Liver (tissue), 9 donors: ENCODE measurements around the gene USP21. TPM values are rescaled to one million over a fixed set of nuclear protein-coding genes. Genes with fewer than 3 reads are reported as not detected.

Experiments
- DNase-seq: peaks from one replicate; pipeline ENCODE4 v3.0.0-alpha.2; 2017; ENCODE audit warnings: low spot score
- H3K27ac ChIP-seq, 2 donors: one replicate each; pipeline ENCODE4 v1.7.0; 2013; ENCODE audit warnings: inconsistent platforms in 2 of 2, low read length in 2 of 2, control low read depth in 1 of 2, low read depth in 1 of 2, mild to moderate bottlenecking in 1 of 2
- H3K27me3 ChIP-seq, 4 donors: one replicate each; pipeline versions ENCODE4 v1.6.1 to v1.7.0; 2013; ENCODE audit warnings: low read length in 3 of 4, inconsistent platforms in 1 of 4, mild to moderate bottlenecking in 1 of 4, moderate library complexity in 1 of 4; ENCODE audit not compliant: control insufficient read depth in 4 of 4, insufficient read depth in 4 of 4
- H3K36me3 ChIP-seq, 4 donors: one replicate each; pipeline versions ENCODE4 v1.6.1 to v1.7.0; 2013; ENCODE audit warnings: low read length in 3 of 4, mild to moderate bottlenecking in 3 of 4, low read depth in 1 of 4, moderate library complexity in 1 of 4; ENCODE audit not compliant: control insufficient read depth in 4 of 4, insufficient read depth in 3 of 4
- H3K4me1 ChIP-seq, 4 donors: one replicate each; pipeline versions ENCODE4 v1.6.1 to v1.7.0; 2013; ENCODE audit warnings: low read length in 3 of 4, mild to moderate bottlenecking in 3 of 4, moderate library complexity in 1 of 4; ENCODE audit not compliant: control insufficient read depth in 4 of 4, insufficient read depth in 4 of 4
- H3K4me3 ChIP-seq, 3 donors: one replicate each; pipeline versions ENCODE4 v1.6.1 to v1.7.0; 2013; ENCODE audit warnings: low read length in 3 of 3, control low read depth in 1 of 3, low read depth in 1 of 3, mild to moderate bottlenecking in 1 of 3
- H3K9ac ChIP-seq, 2 donors: one replicate each; pipeline ENCODE4 v1.7.0; 2013; ENCODE audit warnings: low read length in 2 of 2, mild to moderate bottlenecking in 2 of 2, moderate library complexity in 2 of 2, control low read depth in 1 of 2, low read depth in 1 of 2
- H3K9me3 ChIP-seq, 4 donors: one replicate each; pipeline versions ENCODE4 v1.6.1 to v1.7.0; 2013; ENCODE audit warnings: low read length in 3 of 4; ENCODE audit not compliant: control insufficient read depth in 4 of 4
- ATF3 ChIP-seq: IDR thresholded peaks from 2 replicates; pipeline ENCODE4 v1.6.1; 2016; ENCODE audit warnings: antibody characterized with exemption
- CTCF ChIP-seq: fragments of 150-350 bp; IDR thresholded peaks from 2 replicates; pipeline ENCODE4 v1.5.1; 2017; ENCODE audit warnings: improper control_type of control experiment, low read depth, low read length; ENCODE audit not compliant: missing input control
- EGR1 ChIP-seq, 2 donors: IDR thresholded peaks; 2 replicates each; pipeline ENCODE4 v1.6.1; 2016 to 2018; ENCODE audit warnings: antibody characterized with exemption in 2 of 2, low read depth in 2 of 2
- FOXA1 ChIP-seq: IDR thresholded peaks from 2 replicates; pipeline ENCODE4 v1.6.1; 2016; ENCODE audit warnings: antibody characterized with exemption
- FOXA2 ChIP-seq: IDR thresholded peaks from 2 replicates; pipeline ENCODE4 v1.6.1; 2016; ENCODE audit warnings: antibody characterized with exemption
- GABPA ChIP-seq, 2 donors: IDR thresholded peaks in 1 of 2; conservative IDR thresholded peaks in 1 of 2; 2 replicates each; pipeline ENCODE4 v1.6.1; 2016; ENCODE audit warnings: antibody characterized with exemption in 2 of 2, mild to moderate bottlenecking in 1 of 2, moderate library complexity in 1 of 2
- HNF4A ChIP-seq, 2 donors: conservative IDR thresholded peaks; 2 replicates each; pipeline ENCODE4 v1.6.1; 2016; ENCODE audit warnings: antibody characterized with exemption in 2 of 2, mild to moderate bottlenecking in 2 of 2
- HNF4G ChIP-seq: IDR thresholded peaks from 2 replicates; pipeline ENCODE4 v1.6.1; 2016; ENCODE audit warnings: antibody characterized with exemption
- JUND ChIP-seq, 2 donors: IDR thresholded peaks; 2 replicates each; pipeline ENCODE4 v1.6.1; 2016; ENCODE audit warnings: antibody characterized with exemption in 2 of 2
- MAX ChIP-seq: IDR thresholded peaks from 2 replicates; pipeline ENCODE4 v1.6.1; 2016; ENCODE audit warnings: antibody characterized with exemption
- NR2F2 ChIP-seq: IDR thresholded peaks from 2 replicates; pipeline ENCODE4 v1.6.1; 2016; ENCODE audit warnings: antibody characterized with exemption
- RAD21 ChIP-seq, 2 donors: IDR thresholded peaks; 2 replicates each; pipeline ENCODE4 v1.6.1; 2016; ENCODE audit warnings: antibody characterized with exemption in 2 of 2, mild to moderate bottlenecking in 2 of 2
- REST ChIP-seq: IDR thresholded peaks from 2 replicates; pipeline ENCODE4 v1.6.1; 2016; ENCODE audit warnings: antibody characterized with exemption, mild to moderate bottlenecking
- RXRA ChIP-seq, 2 donors: IDR thresholded peaks; 2 replicates each; pipeline ENCODE4 v1.6.1; 2017 to 2018; ENCODE audit warnings: antibody characterized with exemption in 2 of 2, mild to moderate bottlenecking in 1 of 2
- SP1 ChIP-seq: IDR thresholded peaks from 2 replicates; pipeline ENCODE4 v1.6.1; 2018; ENCODE audit warnings: antibody characterized with exemption, mild to moderate bottlenecking
- TAF1 ChIP-seq: conservative IDR thresholded peaks from 2 replicates; pipeline ENCODE4 v1.6.1; 2016; ENCODE audit warnings: antibody characterized with exemption, mild to moderate bottlenecking
- YY1 ChIP-seq: IDR thresholded peaks from 2 replicates; pipeline ENCODE4 v1.6.1; 2016; ENCODE audit warnings: antibody characterized with exemption, mild to moderate bottlenecking
- ZBTB33 ChIP-seq: IDR thresholded peaks from 2 replicates; pipeline ENCODE4 v1.6.1; 2016; ENCODE audit warnings: antibody characterized with exemption
- WGBS: extraction: QIAGEN DNeasy Blood & Tissue Kit; methylation state at CpG from one replicate; pipeline ENCODE4 v1.1.7; 2013; 5-methylcytosine and 5-hydroxymethylcytosine counted together
- polyA plus RNA-seq, 2 donors: library from polyadenylated mRNA; stranded (reverse) in 1 of 2; unstranded in 1 of 2; fragments of 200-250 nt in 1 of 2; fragments of >200 nt in 1 of 2; fragmentation: Nextera tagmentation in 1 of 2; extraction: Ambion mirVana in 1 of 2; gene quantifications; one replicate each; pipeline versions ENCODE4 v1.2.1 to v1.2.3, GENCODE V29; 2013 to 2015
- total RNA-seq, 2 donors: library from RNA; depleted of rRNA; stranded (reverse); fragments of >200 nt; gene quantifications; one replicate each; pipeline ENCODE4 v1.2.3, GENCODE V29; 2014
- donor health status: healthy.
- donor health status: healthy.
- donor health status: healthy.
- donor health status: healthy.
- donor health status: healthy.

The USP21 gene
- total and polyA plus RNA-seq, 4 donors, result 4.1 to 9.0 (median 6.5) TPM

- Histone ChIP-seq H3K27me3 (no peaks in the 10 kb centered on the region), H3K9ac (no peak overlapping the region), H3K4me1 (peaks cover 1 to 27% (median 19%) of the 10 kb centered on the region in 4 donors), H3K4me3 (no peak overlapping the region), H3K27ac (no peak overlapping the region), H3K9me3 (no peaks in the 10 kb centered on the region), H3K36me3 (peaks cover 13 to 53% (median 37%) of the 10 kb centered on the region in 4 donors)
- TF ChIP-seq HNF4G, result no peak
- no peak for TF ChIP-seq ATF3
- no peak for TF ChIP-seq JUND (IDR thresholded peaks at IDR 0.05)
- no peak for TF ChIP-seq FOXA2
- TF ChIP-seq CTCF, result no peak
- no peak for TF ChIP-seq TAF1
- TF ChIP-seq GABPA (IDR thresholded peaks at IDR 0.05 in 1 of 2, conservative IDR thresholded peaks at IDR 0.05 in 1 of 2), result no peak
- TF ChIP-seq NR2F2, result no peak
- no peak for TF ChIP-seq ZBTB33
- TF ChIP-seq RXRA (IDR thresholded peaks at IDR 0.05), result no peak
- no peak for TF ChIP-seq FOXA1
- no peak for TF ChIP-seq YY1
- no peak for TF ChIP-seq SP1
- no peak for DNase-seq
- WGBS, result 79% methylated on average over 4 of the region's 4 CpGs
These were observed 37.5 kb upstream of the USP21 start for GRCh38 chr1:161121834-161122233.

- no peak overlapping the region for H3K4me3 ChIP-seq
- H3K4me1 ChIP-seq, result peaks cover 0 to 20% (median 16%) of the 10 kb centered on the region in 4 donors
- no peak overlapping the region for H3K9ac ChIP-seq
- no peak for DNase-seq
- TF ChIP-seq NR2F2 (no peak), HNF4A (conservative IDR thresholded peaks at IDR 0.05) (no peak), MAX (no peak), HNF4G (no peak)
- no peaks in the 10 kb centered on the region for H3K9me3 ChIP-seq
- peaks cover 13 to 56% (median 40%) of the 10 kb centered on the region in 4 donors for H3K36me3 ChIP-seq
- H3K27me3 ChIP-seq, result no peaks in the 10 kb centered on the region
- 87% methylated on average over 6 of the region's 6 CpGs for WGBS
- H3K27ac ChIP-seq, result no peak overlapping the region
These were observed 36.3 kb upstream of the USP21 start for GRCh38 chr1:161122967-161123366.

- WGBS, result 89% methylated on average over 2 of the region's 2 CpGs
- H3K4me3 ChIP-seq, result no peak overlapping the region
- DNase-seq, result no peak
- TF ChIP-seq TAF1 (no peak), YY1 (no peak), RAD21 (IDR thresholded peaks at IDR 0.05) (no peak), REST (no peak), MAX (no peak), EGR1 (IDR thresholded peaks at IDR 0.05; ENCODE audit: low read depth in 2 of 2) (no peak), FOXA1 (no peak)
- H3K9me3 ChIP-seq, result no peaks in the 10 kb centered on the region
- no peak overlapping the region for H3K9ac ChIP-seq
- no peaks in the 10 kb centered on the region for H3K27me3 ChIP-seq
- H3K36me3 ChIP-seq, result peaks cover 8 to 42% (median 28%) of the 10 kb centered on the region in 4 donors
- peaks cover 0 to 15% (median 7%) of the 10 kb centered on the region in 4 donors for H3K4me1 ChIP-seq
- no peak overlapping the region for H3K27ac ChIP-seq
These were observed 31.7 kb upstream of the USP21 start for GRCh38 chr1:161127649-161128048.
